ENCODE measurements around the gene PRKN. TPM values are rescaled to one million over a fixed set of nuclear protein-coding genes. Genes with fewer than 3 reads are reported as not detected.

PRKN gene
- total and polyA plus RNA-seq, 2 experiments from 2014 or later = 2.3 to 3.9 TPM

- no peaks in the 10 kb centered on the region for H3K9me3 ChIP-seq (ENCODE audit: low read depth)
- no peaks in the 10 kb centered on the region for H3K4me1 ChIP-seq (ENCODE audit: insufficient read depth)
Measured at GRCh38 chr6:162712694-162713093, 14.9 kb downstream of the PRKN start.

GRCh38 chr6:162711376-162711775, 16.2 kb downstream of the PRKN start:
- Histone ChIP-seq H3K36me3 (replicated peaks; ENCODE audit: insufficient read depth, low read depth) (no peaks in the 10 kb centered on the region), H3K4me2 (no peak overlapping the region), H3K4me1 (ENCODE audit: insufficient read depth) (no peaks in the 10 kb centered on the region), H3K9me3 (ENCODE audit: low read depth) (no peaks in the 10 kb centered on the region), H3K27me3 (no peaks in the 10 kb centered on the region), H3K79me2 (no peaks in the 10 kb centered on the region), H3K27ac (no peak overlapping the region), H4K20me1 (ENCODE audit: insufficient read depth, poor library complexity, severe bottlenecking) (no peaks in the 10 kb centered on the region), H3K4me3 (no peak overlapping the region), H3K9me2 (replicated peaks; ENCODE audit: insufficient read depth) (no peaks in the 10 kb centered on the region), H2AFZ (no peak overlapping the region)
- no peak for TF ChIP-seq EZH2 (IDR thresholded peaks at IDR 0.05; ENCODE audit: borderline replicate concordance)
- no peak for TF ChIP-seq EZH2phosphoT487 (IDR thresholded peaks at IDR 0.05; ENCODE audit: low read depth, severe bottlenecking, unreplicated experiment)
- no peak for TF ChIP-seq CTCF (IDR thresholded peaks at IDR 0.05; ENCODE audit: poor library complexity)
- no peak for DNase-seq (ENCODE audit: low spot score)
- WGBS (ENCODE audit: low lambda C conversion rate, missing lambda C conversion rate) = 92% methylated on average over 4 of the region's 4 CpGs

More at GRCh38 chr6:162712694-162713093, 14.9 kb downstream of the PRKN start:
- no peaks in the 10 kb centered on the region for H3K9me2 ChIP-seq (replicated peaks; ENCODE audit: insufficient read depth)
- H3K36me3 ChIP-seq (replicated peaks; ENCODE audit: insufficient read depth, low read depth) = no peaks in the 10 kb centered on the region
- no peak overlapping the region for H3K27ac ChIP-seq
- 93% methylated on average over 2 of the region's 2 CpGs for WGBS (ENCODE audit: low lambda C conversion rate, missing lambda C conversion rate)
- H4K20me1 ChIP-seq (ENCODE audit: insufficient read depth, poor library complexity, severe bottlenecking) = no peaks in the 10 kb centered on the region
- TF ChIP-seq CTCF (IDR thresholded peaks at IDR 0.05; ENCODE audit: poor library complexity) (no peak), EZH2 (IDR thresholded peaks at IDR 0.05; ENCODE audit: borderline replicate concordance) (no peak), EZH2phosphoT487 (IDR thresholded peaks at IDR 0.05; ENCODE audit: low read depth, severe bottlenecking, unreplicated experiment) (no peak)
- no peaks in the 10 kb centered on the region for H3K27me3 ChIP-seq
- no peak overlapping the region for H3K4me2 ChIP-seq
- DNase-seq (ENCODE audit: low spot score) = no peak
- no peak overlapping the region for H3K4me3 ChIP-seq
- H2AFZ ChIP-seq = no peak overlapping the region
- H3K79me2 ChIP-seq = no peaks in the 10 kb centered on the region

- no peaks in the 10 kb centered on the region for H3K79me2 ChIP-seq
- WGBS (ENCODE audit: low lambda C conversion rate, missing lambda C conversion rate) = 95% methylated on average over 2 of the region's 2 CpGs
Measured at GRCh38 chr6:162710936-162711335, 16.6 kb downstream of the PRKN start.

More at GRCh38 chr6:162710936-162711335, 16.6 kb downstream of the PRKN start:
- DNase-seq (ENCODE audit: low spot score) = no peak
- no peaks in the 10 kb centered on the region for H4K20me1 ChIP-seq (ENCODE audit: insufficient read depth, poor library complexity, severe bottlenecking)
- no peaks in the 10 kb centered on the region for H3K9me3 ChIP-seq (ENCODE audit: low read depth)
- no peaks in the 10 kb centered on the region for H3K4me1 ChIP-seq (ENCODE audit: insufficient read depth)
- no peak overlapping the region for H3K27ac ChIP-seq
- no peak overlapping the region for H3K4me2 ChIP-seq
- no peak overlapping the region for H3K4me3 ChIP-seq
- TF ChIP-seq CTCF (IDR thresholded peaks at IDR 0.05; ENCODE audit: poor library complexity) (no peak), EZH2phosphoT487 (IDR thresholded peaks at IDR 0.05; ENCODE audit: low read depth, severe bottlenecking, unreplicated experiment) (no peak), EZH2 (IDR thresholded peaks at IDR 0.05; ENCODE audit: borderline replicate concordance) (no peak)
- H3K36me3 ChIP-seq (replicated peaks; ENCODE audit: insufficient read depth, low read depth) = no peaks in the 10 kb centered on the region
- no peaks in the 10 kb centered on the region for H3K27me3 ChIP-seq
- no peaks in the 10 kb centered on the region for H3K9me2 ChIP-seq (replicated peaks; ENCODE audit: insufficient read depth)
- no peak overlapping the region for H2AFZ ChIP-seq
